Activated CD8-positive, alpha-beta memory T cell treated with anti-CD3 and anti-CD28 coated beads for 1 hour (primary cell): ENCODE data around the gene AMZ2.
"Not testable (repeated sequence)": the region's sequence is repeated elsewhere in the genome, so short reads cannot be mapped to it uniquely, and the experiment has no call there.

Experiments
- DNase-seq, 2 donors: peaks; one replicate each; pipeline ENCODE4 v3.0.0-alpha.2; 2020; ENCODE audit warnings: low read depth in 1 of 2; ENCODE audit errors: extremely low read depth in 1 of 2

Gene AMZ2

GRCh38 chr17:68220186-68220585 lies 27.7 kb upstream of the AMZ2 start:
- DNase-seq: not testable (repeated sequence)

GRCh38 chr17:68220786-68221185 lies 27.1 kb upstream of the AMZ2 start:
- not testable (repeated sequence) for DNase-seq

- DNase-seq: no peak
Observed at GRCh38 chr17:68221786-68222185, 26.1 kb upstream of the AMZ2 start.

GRCh38 chr17:68222606-68223005 lies 25.2 kb upstream of the AMZ2 start:
- no peak for DNase-seq

- not testable (repeated sequence) for DNase-seq
Observed at GRCh38 chr17:68225055-68225454, 22.8 kb upstream of the AMZ2 start.

- DNase-seq: not testable (repeated sequence)
Observed at GRCh38 chr17:68228039-68228680, 19.7 kb upstream of the AMZ2 start.

- DNase-seq: no peak
Observed at GRCh38 chr17:68228817-68229570, 18.8 kb upstream of the AMZ2 start.

GRCh38 chr17:68229619-68230018 lies 18.2 kb upstream of the AMZ2 start:
- no peak for DNase-seq

GRCh38 chr17:68231131-68231530 lies 16.7 kb upstream of the AMZ2 start:
- not testable (repeated sequence) for DNase-seq

- no peak for DNase-seq
Observed at GRCh38 chr17:68231541-68231940, 16.3 kb upstream of the AMZ2 start.

GRCh38 chr17:68232741-68233140 lies 15.1 kb upstream of the AMZ2 start:
- not testable (repeated sequence) for DNase-seq

- not testable (repeated sequence) for DNase-seq
Observed at GRCh38 chr17:68234726-68235335, 13.0 kb upstream of the AMZ2 start.

GRCh38 chr17:68235336-68235791 lies 12.5 kb upstream of the AMZ2 start:
- not testable (repeated sequence) for DNase-seq

GRCh38 chr17:68237369-68238163 lies 10.3 kb upstream of the AMZ2 start:
- not testable (repeated sequence) for DNase-seq

- no peak for DNase-seq
Observed at GRCh38 chr17:68238164-68238870, 9.5 kb upstream of the AMZ2 start.

- DNase-seq: no peak
Observed at GRCh38 chr17:68238871-68239253, 9.0 kb upstream of the AMZ2 start.

- DNase-seq: no peak
Observed at GRCh38 chr17:68239632-68240366, 8.0 kb upstream of the AMZ2 start.

GRCh38 chr17:68246271-68247028 lies 1.4 kb upstream of the AMZ2 start:
- no peak for DNase-seq

GRCh38 chr17:68248199-68248825 lies 469 bp downstream of the AMZ2 start:
- DNase-seq: no peak
